CD4-positive, alpha-beta T cell treated with Interleukin-6 at 100 ng/mL for 8 hours (primary cell): Measurements from ENCODE around the gene BOLA2B.

Source experiments
- DNase-seq: peaks from one replicate; pipeline ENCODE4 v3.0.0-alpha.2; 2020; ENCODE audit warnings: mixed read lengths, low spot score

The BOLA2B gene

DNA sequence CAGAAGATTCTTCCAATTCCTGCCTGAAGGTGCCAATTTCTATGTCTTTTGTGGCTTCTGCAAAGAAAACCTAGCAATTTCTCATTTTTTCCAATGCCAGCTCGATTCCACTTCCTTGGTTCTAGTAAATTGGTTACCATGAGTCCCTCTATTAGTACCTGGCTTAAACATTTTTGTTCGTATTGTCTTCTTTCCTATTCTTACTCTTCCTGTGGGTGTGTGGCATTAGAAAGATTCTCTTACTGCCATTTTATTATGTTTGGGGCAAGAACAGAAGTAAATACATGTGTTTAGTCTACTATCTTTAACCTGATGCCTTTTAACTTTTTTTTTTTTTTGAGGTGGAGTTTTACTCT, 50.1 kb downstream of the BOLA2B start:
- DNase-seq: no peak
